ENCODE results near the gene ABCD1. TPM values are rescaled to one million over a fixed set of nuclear protein-coding genes. Genes with fewer than 3 reads are reported as not detected.
A peak's percentile ranks its signal among the peaks of the same experiment; 100 is the strongest.
"Not testable (repeated sequence)": the region's sequence is repeated elsewhere in the genome, so short reads cannot be mapped to it uniquely, and the experiment has no call there.

ABCD1 gene
- total RNA-seq, 2 donors from 2014 or later, result 5.6 to 6.7 TPM

DNA sequence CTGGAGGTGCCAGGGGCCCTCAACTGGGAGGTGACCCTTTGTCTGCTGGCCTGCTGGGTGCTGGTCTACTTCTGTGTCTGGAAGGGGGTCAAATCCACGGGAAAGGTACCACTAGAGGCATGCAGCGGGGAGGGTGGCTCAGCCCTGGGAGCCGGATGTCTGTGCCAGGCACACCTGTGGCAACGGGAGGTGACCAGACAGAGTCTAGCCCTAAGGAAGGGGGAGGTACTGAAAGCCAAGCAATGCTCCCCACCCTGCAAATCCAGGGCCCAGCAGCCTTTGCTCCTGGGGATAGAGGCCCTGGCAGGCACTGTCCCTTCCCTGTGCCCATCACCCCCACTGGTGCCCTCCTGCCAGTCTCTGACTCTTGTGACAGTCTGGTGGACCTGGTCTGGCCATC is 32.7 kb upstream of the ABCD1 start:
- no peak for ATAC-seq
- Mint-ChIP-seq H3K36me3 (no peaks in the 10 kb centered on the region), H3K9me3 (no peaks in the 10 kb centered on the region), H3K27ac (no peak overlapping the region)
- DNase-seq (ENCODE audit: low spot score in 2 of 2), result no peak

DNA sequence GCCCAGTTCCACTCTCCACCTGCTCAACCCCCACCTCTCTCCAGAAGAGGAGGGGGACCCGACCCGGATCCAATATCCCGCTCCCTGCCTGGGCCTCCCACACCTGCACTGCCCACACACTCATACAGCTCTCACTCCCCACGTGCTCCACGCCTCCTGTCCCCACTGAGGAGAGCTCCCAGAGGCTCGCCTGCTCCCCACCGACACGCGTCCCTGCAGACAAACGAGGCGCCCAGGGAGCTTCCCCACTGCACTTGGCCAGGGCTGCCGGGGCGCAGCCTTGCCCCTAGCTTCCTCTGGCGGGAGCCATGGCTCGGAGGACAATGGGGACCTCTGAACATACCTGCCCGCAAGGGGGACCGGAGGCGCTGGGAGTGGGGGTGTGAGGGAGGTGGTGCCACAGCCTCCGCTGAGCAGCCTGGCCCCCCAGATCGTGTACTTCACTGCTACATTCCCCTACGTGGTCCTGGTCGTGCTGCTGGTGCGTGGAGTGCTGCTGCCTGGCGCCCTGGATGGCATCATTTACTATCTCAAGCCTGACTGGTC is 32.0 kb upstream of the ABCD1 start:
- ATAC-seq (no peak), DNase-seq (ENCODE audit: low spot score in 2 of 2) (no peak)
- no peak overlapping the region for H3K27ac Mint-ChIP-seq
- no peaks in the 10 kb centered on the region for H3K36me3 Mint-ChIP-seq
- no peaks in the 10 kb centered on the region for H3K9me3 Mint-ChIP-seq

DNA sequence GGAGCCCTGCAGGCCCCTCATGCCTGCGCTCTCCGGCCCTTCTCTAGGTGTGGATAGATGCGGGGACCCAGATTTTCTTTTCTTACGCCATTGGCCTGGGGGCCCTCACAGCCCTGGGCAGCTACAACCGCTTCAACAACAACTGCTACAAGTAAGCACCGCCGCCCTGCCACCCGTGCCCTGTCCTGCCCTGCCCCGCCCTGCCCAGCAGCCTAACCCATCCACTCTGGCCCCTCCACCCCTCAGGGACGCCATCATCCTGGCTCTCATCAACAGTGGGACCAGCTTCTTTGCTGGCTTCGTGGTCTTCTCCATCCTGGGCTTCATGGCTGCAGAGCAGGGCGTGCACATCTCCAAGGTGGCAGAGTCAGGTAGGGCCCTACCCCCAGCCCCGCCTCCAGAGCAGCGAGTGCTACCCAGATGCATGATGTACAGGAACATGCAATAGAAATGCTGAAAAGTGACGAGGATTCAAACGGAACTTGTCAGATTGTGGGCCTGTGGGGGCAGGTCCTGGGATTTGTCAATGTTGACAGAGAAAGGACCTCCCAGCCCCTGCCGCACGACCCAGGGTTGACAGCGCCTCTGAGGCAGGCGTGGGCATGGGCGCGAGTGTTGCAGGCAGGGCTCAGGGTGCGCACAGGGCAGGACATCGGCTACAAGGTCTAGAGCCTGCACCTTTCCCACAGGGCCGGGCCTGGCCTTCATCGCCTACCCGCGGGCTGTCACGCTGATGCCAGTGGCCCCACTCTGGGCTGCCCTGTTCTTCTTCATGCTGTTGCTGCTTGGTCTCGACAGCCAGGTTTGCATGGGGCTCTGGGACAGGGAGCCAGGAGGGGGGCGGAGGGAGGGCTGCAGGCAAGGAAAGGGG is 31.2 kb upstream of the ABCD1 start:
- H3K36me3 Mint-ChIP-seq, result no peaks in the 10 kb centered on the region
- no peaks in the 10 kb centered on the region for H3K9me3 Mint-ChIP-seq
- ATAC-seq, result no peak
- no peak overlapping the region for H3K27ac Mint-ChIP-seq
- DNase-seq (ENCODE audit: low spot score in 2 of 2), result no peak

DNA sequence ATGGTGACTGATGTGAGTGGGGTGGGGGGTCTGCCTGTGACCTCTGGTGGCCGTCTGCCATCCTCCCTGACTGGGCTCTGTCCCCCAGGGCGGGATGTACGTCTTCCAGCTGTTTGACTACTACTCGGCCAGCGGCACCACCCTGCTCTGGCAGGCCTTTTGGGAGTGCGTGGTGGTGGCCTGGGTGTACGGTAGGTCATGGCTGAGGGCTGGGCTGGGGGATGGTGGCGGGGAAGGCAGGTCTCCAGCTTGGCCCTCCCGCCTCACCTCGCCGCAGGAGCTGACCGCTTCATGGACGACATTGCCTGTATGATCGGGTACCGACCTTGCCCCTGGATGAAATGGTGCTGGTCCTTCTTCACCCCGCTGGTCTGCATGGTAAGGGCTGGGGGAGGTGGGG is 30.4 kb upstream of the ABCD1 start:
- not testable (repeated sequence) for ATAC-seq; H3K9me3 Mint-ChIP-seq; DNase-seq (ENCODE audit: low spot score in 2 of 2); H3K36me3 Mint-ChIP-seq; H3K27ac Mint-ChIP-seq

DNA sequence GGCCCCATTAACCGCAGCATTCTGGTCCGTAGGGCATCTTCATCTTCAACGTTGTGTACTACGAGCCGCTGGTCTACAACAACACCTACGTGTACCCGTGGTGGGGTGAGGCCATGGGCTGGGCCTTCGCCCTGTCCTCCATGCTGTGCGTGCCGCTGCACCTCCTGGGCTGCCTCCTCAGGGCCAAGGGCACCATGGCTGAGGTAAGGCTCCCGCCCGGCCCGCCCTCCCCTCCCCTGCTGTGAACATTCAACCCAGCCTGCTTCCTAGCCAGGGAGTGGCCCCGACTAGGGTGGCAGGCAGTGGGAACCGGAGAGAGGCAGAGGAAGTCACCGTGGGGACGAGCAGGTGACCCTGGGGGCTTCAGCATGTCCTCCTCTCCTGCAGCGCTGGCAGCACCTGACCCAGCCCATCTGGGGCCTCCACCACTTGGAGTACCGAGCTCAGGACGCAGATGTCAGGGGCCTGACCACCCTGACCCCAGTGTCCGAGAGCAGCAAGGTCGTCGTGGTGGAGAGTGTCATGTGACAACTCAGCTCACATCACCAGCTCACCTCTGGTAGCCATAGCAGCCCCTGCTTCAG is 29.9 kb upstream of the ABCD1 start:
- no peak for ATAC-seq
- Mint-ChIP-seq H3K9me3 (no peaks in the 10 kb centered on the region), H3K27ac (no peak overlapping the region), H3K36me3 (no peaks in the 10 kb centered on the region)
- no peak for DNase-seq (ENCODE audit: low spot score in 2 of 2)

DNA sequence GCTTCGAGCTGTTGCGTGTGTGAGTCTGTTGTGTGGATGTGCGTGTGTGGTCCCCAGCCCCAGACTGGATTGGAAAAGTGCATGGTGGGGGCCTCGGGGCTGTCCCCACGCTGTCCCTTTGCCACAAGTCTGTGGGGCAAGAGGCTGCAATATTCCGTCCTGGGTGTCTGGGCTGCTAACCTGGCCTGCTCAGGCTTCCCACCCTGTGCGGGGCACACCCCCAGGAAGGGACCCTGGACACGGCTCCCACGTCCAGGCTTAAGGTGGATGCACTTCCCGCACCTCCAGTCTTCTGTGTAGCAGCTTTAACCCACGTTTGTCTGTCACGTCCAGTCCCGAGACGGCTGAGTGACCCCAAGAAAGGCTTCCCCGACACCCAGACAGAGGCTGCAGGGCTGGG is 28.6 kb upstream of the ABCD1 start:
- H3K36me3 Mint-ChIP-seq, result no peaks in the 10 kb centered on the region
- H3K27ac Mint-ChIP-seq, result no peak overlapping the region
- H3K9me3 Mint-ChIP-seq, result no peaks in the 10 kb centered on the region
- ATAC-seq (no peak), DNase-seq (ENCODE audit: low spot score in 2 of 2) (no peak)

DNA sequence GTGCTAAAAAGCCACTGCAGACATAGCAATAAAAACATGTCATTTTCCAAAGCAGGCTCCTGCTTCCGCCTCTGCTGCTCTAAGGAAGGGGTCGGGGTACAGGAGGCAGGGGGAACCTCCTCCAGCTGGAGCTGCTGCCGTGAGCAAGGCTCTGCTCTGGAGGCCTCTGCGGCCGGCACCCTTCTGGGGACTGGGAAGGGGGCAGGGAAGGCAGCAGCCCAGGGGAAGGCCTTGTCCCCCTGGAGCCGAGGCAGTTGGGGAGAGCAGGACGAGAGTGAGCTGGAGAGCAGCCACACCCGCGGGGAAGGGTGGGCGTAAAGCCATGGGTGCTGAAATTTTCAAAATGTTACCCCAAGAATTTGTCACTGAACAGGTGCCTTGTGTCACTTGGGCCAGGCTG is 28.1 kb upstream of the ABCD1 start:
- H3K36me3 Mint-ChIP-seq; H3K27ac Mint-ChIP-seq; ATAC-seq; H3K9me3 Mint-ChIP-seq; DNase-seq (ENCODE audit: low spot score in 2 of 2): not testable (repeated sequence)

DNA sequence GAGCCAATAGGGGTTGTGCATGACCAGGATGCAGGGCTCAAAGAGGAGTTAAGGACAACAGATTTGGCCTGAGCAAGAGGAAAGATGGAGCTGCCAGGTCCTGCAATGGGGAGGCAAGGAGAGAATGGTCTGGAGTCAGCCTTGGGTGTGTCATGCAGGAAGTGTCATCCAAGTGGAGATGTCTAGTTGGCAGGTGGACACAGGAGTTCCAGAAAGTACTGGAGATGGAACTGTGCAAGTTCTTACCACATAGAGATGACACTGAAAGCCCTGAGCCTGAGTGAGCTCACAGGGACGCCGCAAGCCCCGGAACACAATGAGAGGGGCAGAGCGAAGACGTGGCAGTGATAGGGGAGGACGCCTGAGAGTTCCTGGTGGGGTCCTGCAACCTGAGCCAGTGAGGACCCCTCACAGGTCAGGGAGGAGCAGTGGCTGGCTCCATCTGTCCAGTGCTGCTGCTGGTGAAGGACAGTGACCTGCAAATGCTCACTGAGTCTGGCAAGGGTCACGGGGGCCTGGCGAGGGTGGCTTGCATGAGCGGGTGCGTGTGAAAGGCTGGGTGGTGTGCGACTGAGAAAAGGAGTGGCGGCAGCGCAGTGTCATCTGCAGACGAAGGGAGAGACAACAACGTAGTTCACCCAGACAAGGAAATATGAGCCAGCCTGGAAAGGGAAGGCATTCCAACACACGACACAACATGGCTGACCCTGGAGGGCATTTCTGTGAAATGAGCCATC is 27.5 kb upstream of the ABCD1 start:
- not testable (repeated sequence) for H3K9me3 Mint-ChIP-seq; ATAC-seq; H3K36me3 Mint-ChIP-seq; DNase-seq (ENCODE audit: low spot score in 2 of 2)
- peak overlapping the region in 1 of 2 donors; percentile 79 for H3K27ac Mint-ChIP-seq

DNA sequence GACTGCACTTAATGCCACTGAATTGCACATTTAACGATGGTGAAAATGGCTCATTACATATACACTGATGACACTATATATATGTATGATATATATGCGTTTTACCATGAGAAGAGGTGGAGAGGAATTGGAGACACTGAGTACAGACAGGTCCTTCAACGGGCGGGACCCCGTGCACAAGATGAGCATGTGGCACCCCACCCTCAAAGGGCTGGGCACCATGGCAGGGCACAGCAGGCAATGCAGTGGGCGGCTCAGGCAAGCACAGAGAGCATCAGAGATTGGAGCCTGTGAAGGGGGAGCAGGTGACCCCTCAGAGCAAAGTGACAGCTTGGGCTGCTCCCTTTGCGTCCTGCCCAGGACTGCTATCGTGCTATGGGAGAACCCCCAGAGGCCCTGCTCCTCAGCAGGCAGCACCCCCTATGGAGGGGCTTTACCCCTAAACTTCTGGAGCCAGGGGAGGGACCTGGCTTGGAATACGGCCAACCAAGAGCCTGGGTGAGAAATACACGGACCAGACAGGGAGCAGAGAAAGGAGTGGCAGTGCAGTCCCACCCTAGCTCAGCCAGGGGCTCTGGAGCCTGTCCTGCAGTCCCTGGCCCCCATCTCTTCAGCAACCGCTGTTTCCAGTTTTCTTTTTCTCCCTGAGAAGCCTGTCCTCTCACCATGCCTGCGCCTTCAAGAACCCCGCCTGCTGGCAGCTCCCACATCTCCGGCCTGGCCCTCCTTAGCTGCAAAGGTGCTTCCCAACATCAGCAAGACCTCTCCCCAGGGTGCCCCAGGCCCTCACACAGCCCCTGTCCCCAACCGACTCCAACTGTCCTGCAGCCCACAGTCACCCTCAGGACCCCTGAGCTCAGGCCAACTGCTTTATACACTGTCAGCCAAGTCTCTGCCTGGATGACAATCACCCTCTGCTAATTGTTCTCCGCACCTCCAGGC is 26.5 kb upstream of the ABCD1 start:
- peak overlapping the region in 1 of 2 donors; percentile 11 for H3K27ac Mint-ChIP-seq
- H3K9me3 Mint-ChIP-seq, result no peaks in the 10 kb centered on the region
- DNase-seq (ENCODE audit: low spot score in 2 of 2), result no peak
- no peaks in the 10 kb centered on the region for H3K36me3 Mint-ChIP-seq
- ATAC-seq, result no peak

DNA sequence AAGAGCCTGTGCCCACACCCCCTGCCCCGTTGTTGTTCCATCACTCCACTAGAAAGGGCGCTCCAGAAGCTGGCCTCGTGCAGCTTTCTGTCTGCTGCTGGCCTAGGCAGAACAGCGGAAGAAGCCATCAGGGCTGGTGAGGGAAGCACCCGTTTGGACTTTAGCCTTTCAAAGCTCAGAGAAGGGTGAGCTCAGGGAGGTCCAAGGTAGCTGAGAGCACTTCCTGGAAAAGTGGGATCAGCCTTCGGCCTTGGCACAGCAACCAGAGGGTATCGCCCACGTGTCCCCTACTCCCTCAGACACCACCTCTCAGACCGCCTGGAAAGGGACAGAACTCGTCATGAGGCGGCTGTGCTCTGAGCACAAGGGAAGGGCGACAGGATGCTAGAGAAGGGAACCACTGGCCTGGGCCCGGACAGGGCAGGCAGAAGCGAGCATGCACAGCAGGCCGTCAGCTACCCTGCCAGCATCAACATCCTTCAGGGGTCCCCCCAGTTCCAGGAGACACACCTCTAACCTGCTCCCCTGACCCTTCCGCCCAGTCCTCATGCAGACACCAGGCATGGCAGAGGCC is 25.4 kb upstream of the ABCD1 start:
- DNase-seq (ENCODE audit: low spot score in 2 of 2); ATAC-seq; H3K27ac Mint-ChIP-seq; H3K36me3 Mint-ChIP-seq; H3K9me3 Mint-ChIP-seq: not testable (repeated sequence)

DNA sequence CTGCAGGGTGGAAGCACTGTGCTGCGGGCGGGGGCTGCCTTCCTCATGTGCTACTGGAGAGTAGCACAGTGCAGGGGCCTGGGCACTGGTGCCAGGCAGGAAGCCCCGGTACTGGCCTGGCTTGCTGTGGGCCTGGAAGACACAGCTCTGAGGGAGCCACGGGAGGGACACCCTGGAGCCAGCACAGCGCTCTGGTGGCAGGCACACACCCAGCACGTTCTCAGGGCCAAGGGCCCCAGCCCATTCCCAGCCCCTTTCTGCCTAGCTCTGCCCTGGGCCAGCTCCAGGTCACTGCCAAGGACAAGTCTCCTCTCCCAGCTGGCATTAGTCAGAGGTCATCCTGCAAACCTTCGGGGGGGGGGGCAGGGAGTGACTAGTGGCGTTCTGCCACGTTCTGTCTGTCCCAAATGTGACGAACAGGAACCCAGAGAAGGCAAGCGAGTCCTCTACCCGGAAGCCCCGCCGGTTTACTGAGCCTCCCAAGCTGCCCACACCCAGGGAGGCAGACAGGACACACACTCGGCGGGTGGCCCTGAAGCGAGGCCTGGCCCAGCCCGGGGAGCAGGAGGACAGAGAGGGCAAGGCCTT is 24.8 kb upstream of the ABCD1 start:
- not testable (repeated sequence) for H3K27ac Mint-ChIP-seq; ATAC-seq; H3K36me3 Mint-ChIP-seq; H3K9me3 Mint-ChIP-seq; DNase-seq (ENCODE audit: low spot score in 2 of 2)

DNA sequence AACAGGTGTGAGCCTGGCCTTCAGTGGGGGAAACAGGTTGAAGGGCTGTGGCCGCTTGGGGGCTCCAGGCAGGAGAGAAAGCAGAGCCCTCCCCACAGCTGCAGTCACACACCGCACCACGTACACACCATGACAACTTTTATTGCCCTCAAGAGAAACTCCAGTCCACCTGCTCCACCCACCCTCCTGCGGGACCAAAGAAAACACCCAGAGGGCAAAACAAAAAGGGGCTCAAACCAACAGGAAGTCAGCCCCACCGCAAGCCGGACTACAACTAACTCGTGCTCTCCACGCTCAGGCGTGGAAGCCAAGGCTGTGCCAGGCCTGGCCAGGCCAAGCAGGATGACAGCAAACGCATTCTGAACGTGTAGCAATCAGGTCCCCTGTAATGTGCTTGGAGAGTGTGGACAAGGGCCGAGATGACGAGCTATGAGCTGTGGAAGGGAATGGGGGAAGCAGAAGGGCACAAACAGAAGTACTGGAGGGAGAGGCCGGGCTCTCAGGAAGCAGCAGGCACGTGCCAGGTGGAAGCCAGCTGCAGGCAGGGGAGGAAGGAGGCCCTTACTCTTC is 24.2 kb upstream of the ABCD1 start:
- no peaks in the 10 kb centered on the region for H3K36me3 Mint-ChIP-seq
- DNase-seq (ENCODE audit: low spot score in 2 of 2) (no peak), ATAC-seq (no peak)
- peak overlapping the region in 1 of 2 donors; percentile 29 for H3K27ac Mint-ChIP-seq
- no peaks in the 10 kb centered on the region for H3K9me3 Mint-ChIP-seq

DNA sequence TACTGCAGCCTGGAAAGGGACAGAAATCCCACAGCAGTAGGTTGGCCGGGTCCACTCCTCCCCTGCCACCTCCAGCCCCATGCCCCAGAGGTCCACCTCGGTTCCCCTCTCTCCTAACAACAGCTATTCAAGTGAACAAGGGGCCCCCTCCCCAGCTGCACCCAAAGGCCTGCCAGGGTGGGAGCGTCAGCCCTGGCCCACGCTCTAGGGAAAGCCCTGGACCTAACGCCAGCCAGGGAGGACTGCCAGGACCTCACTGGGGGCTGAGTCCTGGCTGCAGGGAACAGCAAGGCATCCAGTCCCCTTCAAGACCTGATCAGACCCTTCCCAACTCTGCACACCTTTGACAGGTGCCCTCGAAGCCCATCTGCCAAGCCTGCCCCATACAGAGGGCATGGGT is 23.7 kb upstream of the ABCD1 start:
- ATAC-seq (no peak), DNase-seq (ENCODE audit: low spot score in 2 of 2) (no peak)
- no peaks in the 10 kb centered on the region for H3K36me3 Mint-ChIP-seq
- H3K27ac Mint-ChIP-seq, result no peak overlapping the region
- H3K9me3 Mint-ChIP-seq, result no peaks in the 10 kb centered on the region

DNA sequence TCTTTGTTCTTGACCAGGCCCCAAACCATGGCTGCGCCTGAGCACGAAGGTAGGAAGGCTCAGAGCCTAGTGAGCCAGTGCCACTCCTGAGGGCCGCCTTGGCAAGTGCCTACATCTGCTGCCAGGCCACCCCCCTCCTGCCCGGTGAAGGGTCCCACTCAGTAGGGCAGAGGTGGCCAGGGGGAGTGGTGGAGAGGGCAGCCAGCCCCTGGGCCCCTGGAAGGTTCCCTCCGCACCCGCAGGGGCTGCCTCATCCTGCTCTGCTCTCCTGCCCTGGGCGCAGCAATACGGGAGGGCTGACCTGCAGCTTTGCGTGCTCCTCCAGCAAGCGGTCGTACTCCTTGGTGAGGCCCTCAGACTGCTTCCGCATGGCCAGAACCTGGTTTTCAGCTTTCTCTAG is 22.9 kb upstream of the ABCD1 start:
- no peak for DNase-seq (ENCODE audit: low spot score in 2 of 2)
- no peak for ATAC-seq
- Mint-ChIP-seq H3K27ac (no peak overlapping the region), H3K9me3 (no peaks in the 10 kb centered on the region), H3K36me3 (no peaks in the 10 kb centered on the region)

DNA sequence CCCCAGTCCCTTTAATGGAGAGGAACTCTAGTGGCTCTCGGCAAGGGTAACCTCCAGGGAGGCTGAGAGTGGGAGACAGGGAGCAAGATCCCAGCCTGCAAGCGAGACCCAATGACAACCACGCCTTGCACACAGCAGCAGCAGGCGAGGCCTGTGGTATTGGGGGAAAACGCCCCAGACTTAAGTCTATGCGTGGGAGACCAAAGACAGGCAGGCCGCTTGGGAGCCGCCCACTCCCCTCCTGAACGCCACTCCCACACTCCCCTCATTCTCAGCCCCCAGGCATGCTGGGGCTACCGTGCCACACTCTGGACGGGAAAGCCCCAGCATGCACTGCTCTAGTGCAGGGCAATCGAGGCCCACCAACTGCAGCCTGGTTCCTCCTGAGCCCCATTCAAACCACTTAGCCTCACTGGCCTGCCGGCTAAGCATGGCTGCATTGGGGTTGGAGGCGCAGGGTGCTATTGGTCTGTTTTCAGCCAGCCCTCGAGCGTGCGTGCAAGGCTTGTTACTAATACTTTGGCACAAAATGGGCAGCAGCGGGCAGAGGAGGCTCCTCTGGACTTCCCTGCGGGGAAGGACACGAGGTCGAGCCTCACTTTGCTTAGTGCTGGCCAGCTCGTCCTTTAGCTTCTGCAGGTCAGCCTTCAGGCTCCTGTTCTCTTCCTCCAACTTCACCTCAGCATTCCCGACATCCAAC is 22.2 kb upstream of the ABCD1 start:
- ATAC-seq (no peak), DNase-seq (ENCODE audit: low spot score in 2 of 2) (no peak)
- H3K9me3 Mint-ChIP-seq, result no peaks in the 10 kb centered on the region
- no peak overlapping the region for H3K27ac Mint-ChIP-seq
- H3K36me3 Mint-ChIP-seq, result no peaks in the 10 kb centered on the region
